Stimulated activated CD8-positive, alpha-beta memory T cell treated with anti-CD3 and anti-CD28 coated beads, Interleukin-4, amount 100 ng/mL, for 4 hours (primary cell): ENCODE results near the gene DLGAP1.

Source experiments
- DNase-seq, 2 donors: peaks; one replicate each; pipeline ENCODE4 v3.0.0-alpha.2; 2020; ENCODE audit warnings: low read depth in 2 of 2, low spot score in 1 of 2

DLGAP1 gene

GRCh38 chr18:3950668-3951404 is 504.3 kb downstream of the DLGAP1 start:
- no peak for DNase-seq

DNA sequence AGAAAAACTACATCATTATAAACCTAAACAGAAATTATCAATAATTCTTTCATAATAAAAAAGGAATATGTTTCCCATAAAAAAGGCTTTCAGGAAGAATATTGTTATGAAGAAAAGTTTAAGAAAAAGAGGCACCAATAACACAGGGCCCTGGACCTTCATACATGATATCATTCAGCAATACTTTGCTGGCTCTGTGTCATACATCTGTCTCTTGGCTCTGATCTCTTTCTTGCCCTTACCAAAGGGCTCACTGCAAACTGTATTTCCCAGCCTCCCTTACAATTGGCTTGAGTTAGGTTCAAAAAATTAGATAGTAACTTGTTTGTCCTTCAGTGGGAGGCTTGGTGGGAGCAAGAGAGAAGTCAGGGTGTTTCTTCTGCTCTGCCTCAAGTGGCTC is 506.1 kb downstream of the DLGAP1 start:
- DNase-seq = no peak

DNA sequence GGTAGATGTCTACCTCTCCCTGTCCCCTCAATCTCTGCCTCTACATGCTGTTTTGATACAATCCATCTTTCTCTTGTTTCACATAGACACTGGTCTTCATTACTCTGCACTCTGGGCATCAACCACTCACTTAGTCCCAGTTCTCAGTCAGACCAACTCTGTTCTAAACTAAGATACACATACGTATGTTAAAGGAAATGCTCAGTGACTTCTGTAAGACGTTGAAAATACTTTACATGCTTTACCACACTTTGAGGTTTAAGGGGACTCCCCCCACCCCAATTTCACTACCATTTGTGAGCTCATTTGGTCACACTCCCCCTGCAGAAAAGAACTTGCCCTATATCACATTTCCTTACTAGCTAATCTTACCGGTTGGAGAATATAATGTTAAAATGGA is 507.7 kb downstream of the DLGAP1 start:
- no peak for DNase-seq

- DNase-seq = no peak
Measured at GRCh38 chr18:3935305-3935704, 519.8 kb downstream of the DLGAP1 start.

- no peak for DNase-seq
Measured at GRCh38 chr18:3932276-3932675, 522.8 kb downstream of the DLGAP1 start.

GRCh38 chr18:3931542-3932112 is 523.5 kb downstream of the DLGAP1 start:
- no peak for DNase-seq

DNA sequence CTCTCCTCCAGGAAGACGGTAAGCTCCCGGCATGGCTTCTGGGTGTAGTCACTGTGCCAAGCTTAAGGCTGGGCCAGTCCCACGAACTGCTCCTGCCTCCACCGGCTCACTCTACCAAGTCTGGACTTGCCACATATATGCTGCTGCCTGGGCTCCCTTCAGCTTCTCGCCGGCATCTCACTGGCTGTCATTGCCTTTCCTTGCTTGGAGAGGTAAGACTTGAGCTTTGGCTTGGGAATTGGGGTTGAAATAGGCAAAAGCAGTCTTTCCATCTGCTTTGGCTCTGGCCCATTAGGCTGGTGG is 524.1 kb downstream of the DLGAP1 start:
- no peak for DNase-seq

- DNase-seq = no peak
Measured at GRCh38 chr18:3930126-3931012, 524.7 kb downstream of the DLGAP1 start.

GRCh38 chr18:3924455-3924854 is 530.7 kb downstream of the DLGAP1 start:
- DNase-seq = no peak

DNA sequence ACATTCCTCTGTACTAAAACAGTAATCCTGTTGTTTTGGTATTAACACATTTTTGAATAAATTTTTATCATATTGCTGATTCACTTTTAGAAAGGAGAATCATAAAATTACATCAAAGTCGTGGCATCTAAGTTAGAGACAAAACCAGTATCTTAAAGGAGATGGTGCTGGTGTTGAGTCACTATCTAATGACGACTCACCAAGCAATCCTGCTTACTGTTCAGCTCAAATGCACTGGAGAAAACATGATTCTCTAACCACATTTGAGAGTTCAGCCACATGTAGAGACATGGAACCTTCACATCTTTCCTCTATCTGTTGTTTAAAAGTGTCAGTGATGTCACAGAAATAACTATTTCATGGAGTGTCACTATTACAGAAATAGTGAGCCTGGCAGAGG is 531.4 kb downstream of the DLGAP1 start:
- no peak for DNase-seq

DNA sequence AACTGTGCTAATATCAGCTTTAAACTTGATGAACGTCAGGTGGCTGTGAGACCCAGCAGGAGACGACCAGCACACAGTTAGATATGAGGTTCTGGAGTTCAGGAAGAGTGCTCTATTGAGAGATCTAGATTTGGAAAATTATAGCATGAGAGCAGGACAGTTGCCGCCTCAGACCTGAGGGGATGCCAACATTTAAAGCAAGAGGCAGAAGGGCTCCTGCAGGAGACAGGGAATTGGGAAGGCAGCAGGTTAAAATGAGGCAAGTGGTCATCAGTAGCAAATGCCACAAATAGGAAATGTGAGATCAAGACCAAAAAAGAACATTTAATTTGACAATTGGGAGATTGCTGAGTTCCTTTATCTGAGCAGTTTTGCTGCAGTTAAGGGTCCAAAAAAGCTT is 533.3 kb downstream of the DLGAP1 start:
- DNase-seq = no peak

DNA sequence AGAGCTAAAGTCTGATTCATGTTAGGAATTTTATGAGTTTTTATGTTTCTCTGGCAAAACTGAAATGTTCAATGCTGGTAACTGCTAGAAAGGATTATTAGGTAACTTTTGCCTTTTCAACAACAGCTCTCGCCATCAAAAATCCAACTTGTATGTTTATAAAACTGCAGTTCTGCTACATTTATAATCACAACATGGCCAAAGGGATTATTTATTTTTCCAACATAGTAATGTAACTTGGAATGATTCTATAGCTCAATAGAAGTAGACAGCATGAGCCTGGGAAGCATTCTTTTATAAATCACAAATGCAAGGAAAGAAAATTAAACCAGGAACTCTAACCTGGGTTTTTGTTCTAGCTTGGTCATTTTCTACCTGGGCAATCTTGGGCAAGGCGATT is 534.3 kb downstream of the DLGAP1 start:
- no peak for DNase-seq

GRCh38 chr18:3919396-3920061 is 535.6 kb downstream of the DLGAP1 start:
- no peak for DNase-seq

DNA sequence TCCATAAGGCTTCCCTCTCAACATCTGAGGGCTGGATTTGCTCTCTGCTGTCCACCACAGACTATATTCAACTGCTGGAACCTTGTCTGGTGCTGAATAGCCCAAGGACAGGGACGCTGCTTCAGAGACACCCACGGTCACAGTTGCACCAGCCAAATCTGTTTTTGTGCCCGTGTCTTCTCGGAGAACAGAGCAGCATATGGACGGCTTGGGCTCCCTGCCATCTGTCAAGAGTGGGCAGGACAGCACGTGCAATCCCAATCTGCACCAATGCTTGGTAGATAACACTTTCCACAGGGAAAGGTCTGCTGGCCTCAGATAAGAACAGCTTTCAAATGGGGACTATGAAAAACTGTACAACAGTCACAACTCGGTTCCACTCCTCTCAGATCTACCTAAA is 539.0 kb downstream of the DLGAP1 start:
- no peak for DNase-seq

DNA sequence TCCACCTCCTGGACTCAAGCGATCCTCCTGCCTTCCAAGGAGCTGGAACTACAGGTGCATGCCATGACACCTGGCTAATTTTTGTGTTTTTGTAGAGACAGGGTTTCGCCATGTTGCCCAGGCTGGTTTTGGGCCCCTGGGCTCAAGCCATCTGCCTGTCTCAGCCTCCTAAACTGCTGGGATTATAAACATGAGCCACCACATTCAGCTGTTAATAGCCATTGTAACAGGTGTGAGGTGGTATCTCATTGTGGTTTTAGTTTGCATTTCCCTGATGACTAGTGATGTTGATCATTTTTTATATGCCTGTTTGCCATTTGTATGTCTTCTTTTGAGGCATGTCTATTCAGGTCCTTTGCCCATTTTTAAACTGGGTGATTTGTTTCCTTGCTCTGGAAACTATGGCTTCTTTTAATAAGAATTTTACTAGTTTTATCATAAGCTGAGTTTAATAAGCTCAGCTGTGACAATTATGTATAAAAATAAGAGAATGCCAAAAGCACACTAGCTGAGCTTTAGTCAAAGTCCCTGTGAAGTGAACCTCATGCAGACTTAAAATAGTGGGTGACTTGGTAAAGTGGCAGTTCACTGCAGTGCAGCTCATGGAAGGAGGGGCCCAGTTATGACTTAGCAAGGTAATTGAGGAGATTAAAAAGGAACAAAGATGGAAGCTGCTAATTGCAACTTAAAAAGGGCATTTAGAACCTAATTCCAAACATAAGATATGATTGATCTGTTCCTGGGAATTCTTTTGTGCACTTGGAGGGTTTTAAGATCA is 540.1 kb downstream of the DLGAP1 start:
- no peak for DNase-seq

GRCh38 chr18:3914109-3914508 is 541.0 kb downstream of the DLGAP1 start:
- no peak for DNase-seq

DNA sequence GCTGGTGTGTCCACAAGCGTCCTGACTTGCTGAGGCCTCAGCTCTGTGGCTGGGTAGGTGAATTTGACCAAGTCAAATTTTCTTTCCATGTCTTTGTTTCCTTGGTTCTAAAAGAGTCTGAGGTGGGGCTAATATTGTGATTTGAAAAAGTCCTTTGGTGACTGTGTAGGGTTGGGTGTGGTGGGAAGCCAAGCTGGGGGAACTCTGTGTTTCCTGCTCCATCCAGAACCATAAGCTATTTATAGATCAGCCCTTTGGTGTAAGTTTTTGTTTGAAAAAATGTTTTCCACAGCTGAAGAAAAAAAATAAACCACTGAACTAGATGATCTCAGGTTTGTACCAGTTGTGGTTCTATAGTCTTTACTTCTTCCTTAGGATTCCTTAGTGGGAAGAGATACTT is 542.4 kb downstream of the DLGAP1 start:
- DNase-seq = no peak

- DNase-seq = no peak
Measured at GRCh38 chr18:3911413-3911812, 543.7 kb downstream of the DLGAP1 start.

DNA sequence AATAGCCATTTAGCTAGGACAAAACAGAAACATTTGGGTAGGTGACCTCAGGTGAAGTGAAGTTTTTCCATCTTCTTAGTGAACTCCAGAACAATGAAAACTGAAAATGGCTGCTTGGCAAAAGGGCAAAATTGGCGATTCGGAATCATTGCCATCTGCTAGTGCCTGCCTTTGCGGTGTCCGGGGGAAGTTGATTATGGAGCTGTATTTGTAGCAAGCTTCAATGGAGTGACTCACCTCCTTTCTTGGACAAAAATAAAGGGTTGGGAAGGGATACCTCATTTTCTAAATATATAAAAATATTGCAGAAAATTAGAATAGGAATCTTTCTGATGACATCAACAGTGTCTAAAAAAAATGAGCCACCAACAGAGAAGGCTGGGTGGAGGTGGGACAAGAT is 544.6 kb downstream of the DLGAP1 start:
- no peak for DNase-seq

- DNase-seq = no peak
Measured at GRCh38 chr18:3907955-3908354, 547.2 kb downstream of the DLGAP1 start.

- DNase-seq = no peak
Measured at GRCh38 chr18:3906116-3906750, 548.9 kb downstream of the DLGAP1 start.
